ENCODE results near the gene CYP3A4. TPM values are rescaled to one million over a fixed set of nuclear protein-coding genes. Genes with fewer than 3 reads are reported as not detected.

The CYP3A4 gene
- total RNA-seq, 1 experiment from 2014 or later: not detected

- H3K4me3 ChIP-seq (ENCODE audit: low read depth, low read length): no peak overlapping the region
- no peaks in the 10 kb centered on the region for H3K27me3 ChIP-seq (replicated peaks; ENCODE audit: control insufficient read depth, insufficient read depth, low read length)
- Mint-ChIP-seq H3K4me1 (ENCODE audit: low read depth, unreplicated experiment) (no peaks in the 10 kb centered on the region), H3K27ac (ENCODE audit: unreplicated experiment) (no peak overlapping the region), H3K36me3 (ENCODE audit: insufficient read depth, unreplicated experiment) (no peaks in the 10 kb centered on the region), H3K9me3 (ENCODE audit: unreplicated experiment) (peaks cover 14% of the 10 kb centered on the region), H3K27me3 (ENCODE audit: insufficient read depth, unreplicated experiment) (peaks cover 2% of the 10 kb centered on the region), H3K4me3 (ENCODE audit: unreplicated experiment) (no peak overlapping the region)
- DNase-seq: no peak
- peaks cover 11% of the 10 kb centered on the region; the same call in 1 of the 2 replicates for H3K9me3 ChIP-seq
- no peak for TF ChIP-seq CTCF (IDR thresholded peaks at IDR 0.05; ENCODE audit: insufficient read depth in 1 of 2, low read depth in 1 of 2, low read length in 1 of 2, severe bottlenecking in 1 of 2, unreplicated experiment in 1 of 2)
- no TSS peak for BruUV-seq (replicated peaks)
- intact Hi-C loops (cut with micrococcal nuclease; ENCODE audit: unreplicated experiment): no loop called here
- H3K4me1 ChIP-seq: no peaks in the 10 kb centered on the region
- ChIA-PET CTCF (no interaction called here), POLR2A (no interaction called here)
- no peaks in the 10 kb centered on the region for H3K36me3 ChIP-seq (ENCODE audit: control insufficient read depth, insufficient read depth, low read length)
Measured at GRCh38 chr7:99720800-99721595, 63.0 kb downstream of the CYP3A4 start.

- TF ChIP-seq CTCF (IDR thresholded peaks at IDR 0.05; ENCODE audit: insufficient read depth in 1 of 2, low read depth in 1 of 2, low read length in 1 of 2, severe bottlenecking in 1 of 2, unreplicated experiment in 1 of 2): no peak
- POLR2A ChIA-PET: no interaction called here
- Mint-ChIP-seq H3K4me3 (ENCODE audit: unreplicated experiment) (no peak overlapping the region), H3K27me3 (ENCODE audit: insufficient read depth, unreplicated experiment) (peaks cover 2% of the 10 kb centered on the region), H3K27ac (ENCODE audit: unreplicated experiment) (no peak overlapping the region), H3K9me3 (ENCODE audit: unreplicated experiment) (peaks cover 14% of the 10 kb centered on the region), H3K4me1 (ENCODE audit: low read depth, unreplicated experiment) (no peaks in the 10 kb centered on the region), H3K36me3 (ENCODE audit: insufficient read depth, unreplicated experiment) (no peaks in the 10 kb centered on the region)
- DNase-seq: no peak
- no peaks in the 10 kb centered on the region for H3K27me3 ChIP-seq (replicated peaks; ENCODE audit: control insufficient read depth, insufficient read depth, low read length)
- no peaks in the 10 kb centered on the region for H3K36me3 ChIP-seq (ENCODE audit: control insufficient read depth, insufficient read depth, low read length)
- no peaks in the 10 kb centered on the region for H3K4me1 ChIP-seq
- no peak overlapping the region for H3K4me3 ChIP-seq (ENCODE audit: low read depth, low read length)
- BruUV-seq (replicated peaks): no TSS peak
- CTCF ChIA-PET: no interaction called here
- peaks cover 11% of the 10 kb centered on the region; the same call in 1 of the 2 replicates for H3K9me3 ChIP-seq
- intact Hi-C loops (cut with micrococcal nuclease; ENCODE audit: unreplicated experiment): no loop called here
Measured at GRCh38 chr7:99719996-99720769, 63.8 kb downstream of the CYP3A4 start.

DNA sequence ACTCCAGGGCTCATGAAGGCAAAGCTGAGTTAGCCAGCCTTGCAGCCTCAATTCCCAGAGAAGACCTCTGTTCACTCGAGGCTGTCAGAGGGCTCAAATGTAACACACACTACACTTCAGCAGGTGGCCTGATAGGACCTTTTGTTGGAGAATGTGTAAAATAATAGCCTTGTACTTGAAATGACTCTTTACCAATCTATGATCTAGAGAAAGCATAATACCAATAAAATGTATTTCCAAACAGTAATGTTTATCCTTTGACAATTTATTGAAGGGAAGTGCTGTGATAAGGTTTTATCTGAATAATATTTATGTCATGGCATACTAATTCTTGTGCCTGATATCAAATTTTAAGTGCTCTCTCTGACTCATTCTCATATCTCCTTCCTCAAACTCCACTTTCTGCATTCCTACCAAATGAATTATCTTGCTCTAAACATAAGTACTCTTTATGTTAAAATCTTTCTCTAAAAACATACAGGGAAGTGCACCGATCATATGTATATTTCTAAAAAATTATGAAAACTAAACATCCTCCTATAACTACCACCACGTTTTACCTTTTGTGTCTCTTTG is 69.9 kb downstream of the CYP3A4 start:
- TF ChIP-seq CTCF (IDR thresholded peaks at IDR 0.05; ENCODE audit: insufficient read depth in 1 of 2, low read depth in 1 of 2, low read length in 1 of 2, severe bottlenecking in 1 of 2, unreplicated experiment in 1 of 2): no peak
- CTCF ChIA-PET: no interaction called here
- POLR2A ChIA-PET: no interaction called here
- Histone ChIP-seq H3K4me1 (no peaks in the 10 kb centered on the region), H3K4me3 (ENCODE audit: low read depth, low read length) (no peak overlapping the region), H3K36me3 (ENCODE audit: control insufficient read depth, insufficient read depth, low read length) (no peaks in the 10 kb centered on the region), H3K27me3 (replicated peaks; ENCODE audit: control insufficient read depth, insufficient read depth, low read length) (no peaks in the 10 kb centered on the region), H3K9me3 (peaks cover 8% of the 10 kb centered on the region; the same call in 1 of the 2 replicates)
- intact Hi-C loops (cut with micrococcal nuclease; ENCODE audit: unreplicated experiment): no loop called here
- peaks cover 3% of the 10 kb centered on the region for H3K27me3 Mint-ChIP-seq (ENCODE audit: insufficient read depth, unreplicated experiment)
- H3K36me3 Mint-ChIP-seq (ENCODE audit: insufficient read depth, unreplicated experiment): no peaks in the 10 kb centered on the region
- H3K9me3 Mint-ChIP-seq (ENCODE audit: unreplicated experiment): peaks cover 11% of the 10 kb centered on the region
- H3K4me1 Mint-ChIP-seq (ENCODE audit: low read depth, unreplicated experiment): no peaks in the 10 kb centered on the region
- DNase-seq: no peak
- no peak overlapping the region for H3K27ac Mint-ChIP-seq (ENCODE audit: unreplicated experiment)
- BruUV-seq (replicated peaks): no TSS peak
- H3K4me3 Mint-ChIP-seq (ENCODE audit: unreplicated experiment): no peak overlapping the region

Data from Caco-2 (cell line).